Uterus (tissue), 4 donors: ENCODE results near the gene WIPI1. TPM values are rescaled to one million over a fixed set of nuclear protein-coding genes. Genes with fewer than 3 reads are reported as not detected.

ENCODE experiments used
- DNase-seq, 2 donors: peaks; one replicate each; pipeline ENCODE4 v3.0.0-alpha.2; 2019 to 2020
- H3K27ac ChIP-seq, 2 donors: fragments of 200-600 bp; sonication (generic); 1 replicate in 1 of 2; 2 replicates in 1 of 2; pipeline ENCODE4 v1.5.1; 2016 to 2018
- H3K27me3 ChIP-seq, 2 donors: fragments of 200-600 bp; sonication (generic); one replicate each; pipeline ENCODE4 v1.5.1; 2018 to 2019; ENCODE audit warnings: control low read depth in 1 of 2
- H3K36me3 ChIP-seq, 2 donors: fragments of 200-600 bp; sonication (generic); one replicate each; pipeline ENCODE4 v1.5.1; 2019; ENCODE audit warnings: control low read depth in 1 of 2
- H3K4me1 ChIP-seq, 2 donors: fragments of 200-600 bp; sonication (generic); one replicate each; pipeline ENCODE4 v1.5.1; 2018 to 2019; ENCODE audit warnings: control low read depth in 1 of 2
- H3K4me3 ChIP-seq, 2 donors: fragments of 200-600 bp; sonication (generic); 1 replicate in 1 of 2; 2 replicates in 1 of 2; pipeline ENCODE4 v1.5.1; 2018 to 2019; ENCODE audit warnings: mild to moderate bottlenecking in 1 of 2
- H3K9me3 ChIP-seq, 2 donors: fragments of 200-600 bp; sonication (generic); one replicate each; pipeline ENCODE4 v1.5.1; 2019; ENCODE audit warnings: control low read depth in 1 of 2
- CTCF ChIP-seq, 4 experiments: fragments of 200-600 bp in 2 of 4; fragments of 450-650 bp in 2 of 4; sonication (generic) in 2 of 4; IDR thresholded peaks; one replicate each; pipeline ENCODE4 v1.5.1; 2016 to 2019; ENCODE audit warnings: antibody characterized with exemption in 4 of 4, mild to moderate bottlenecking in 2 of 4, moderate library complexity in 1 of 4
- POLR2A ChIP-seq, 2 donors: fragments of 450-650 bp; IDR thresholded peaks; one replicate each; pipeline ENCODE4 v1.6.1; 2016; ENCODE audit warnings: antibody characterized with exemption in 2 of 2, mild to moderate bottlenecking in 1 of 2, moderate library complexity in 1 of 2
- intact Hi-C: fragments of 100-400 bp; cut with DNase I; formaldehyde crosslinking; loops from one replicate; pipeline ENCODE4 v1.15.1; 2023; ENCODE audit warnings: low total_unique reads
- total RNA-seq, 4 donors: library from RNA; depleted of rRNA in 3 of 4; stranded (reverse); fragments of >200 nt in 3 of 4; gene quantifications; one replicate each; pipeline versions ENCODE4 v1.1.0 to v1.2.4, GENCODE V29; 2014 to 2023
- donor health status: DM: yes; HTN: yes; CAD: no.

The WIPI1 gene
- total RNA-seq, 4 donors from 2014 or later, result 7.9 to 40.7 (median 27.9) TPM

GRCh38 chr17:68468788-68469187, 11.5 kb upstream of the WIPI1 start:
- Histone ChIP-seq H3K4me1 (no peaks in the 10 kb centered on the region), H3K36me3 (no peaks in the 10 kb centered on the region), H3K9me3 (no peaks in the 10 kb centered on the region), H3K27me3 (no peaks in the 10 kb centered on the region), H3K4me3 (no peak overlapping the region), H3K27ac (no peak overlapping the region)
- TF ChIP-seq CTCF (IDR thresholded peaks at IDR 0.05) (no peak), POLR2A (IDR thresholded peaks at IDR 0.05) (no peak)
- intact Hi-C loops, result no loop called here
- DNase-seq, result no peak

- no peaks in the 10 kb centered on the region for H3K36me3 ChIP-seq
- DNase-seq, result no peak
- TF ChIP-seq CTCF (IDR thresholded peaks at IDR 0.05) (no peak), POLR2A (IDR thresholded peaks at IDR 0.05) (no peak)
- no peaks in the 10 kb centered on the region for H3K27me3 ChIP-seq
- H3K27ac ChIP-seq, result no peak overlapping the region
- no peaks in the 10 kb centered on the region for H3K9me3 ChIP-seq
- H3K4me3 ChIP-seq, result no peak overlapping the region
- H3K4me1 ChIP-seq, result no peaks in the 10 kb centered on the region
- intact Hi-C loops, result no loop called here
Observed at GRCh38 chr17:68468334-68468733, 11.0 kb upstream of the WIPI1 start.

- intact Hi-C loops, result loop anchor here (5.0 kb wide), 1 partner anchor 201 kb away; no protein-coding TSS in a partner anchor
Observed at GRCh38 chr17:68463211-68464019, 6.1 kb upstream of the WIPI1 start.

DNA sequence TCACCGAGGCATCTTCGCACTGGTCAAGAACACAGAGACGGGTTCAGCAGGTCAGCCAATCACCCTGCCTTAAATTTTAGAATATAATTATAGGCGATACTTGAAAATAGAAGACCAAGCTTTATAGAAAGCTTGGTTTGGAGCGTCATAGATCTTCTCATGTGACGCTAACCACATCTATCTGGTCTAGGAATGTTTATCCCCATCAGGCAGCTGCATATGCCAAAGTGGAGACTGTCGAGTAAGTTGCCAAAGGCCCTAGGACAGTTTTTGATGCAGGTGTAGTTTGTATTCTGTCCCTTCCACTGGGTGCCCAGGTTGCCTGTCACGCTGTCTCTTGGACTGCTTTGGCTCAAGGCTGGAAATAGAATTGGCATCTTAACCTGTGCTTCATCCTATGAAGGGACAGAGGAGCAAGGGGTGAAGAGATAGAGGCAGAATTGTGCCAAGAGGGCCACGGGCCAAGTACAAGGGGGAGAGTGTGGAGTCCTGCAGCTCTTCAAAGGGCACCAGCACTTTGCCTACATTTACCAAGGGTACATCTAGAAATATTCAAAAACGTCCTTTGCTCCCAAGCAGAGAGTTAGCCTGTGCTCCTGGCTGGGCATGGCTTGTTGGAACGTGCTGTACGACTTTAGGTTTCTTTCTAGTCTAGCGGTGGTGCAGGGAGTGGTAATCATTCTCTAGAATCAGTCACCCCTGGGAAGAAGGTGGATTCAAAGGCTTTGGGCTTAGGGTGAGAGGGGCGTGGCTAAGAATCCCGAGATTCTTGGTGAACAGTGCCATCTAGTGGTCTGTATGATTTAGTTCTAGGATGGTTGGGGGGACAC, 5.3 kb upstream of the WIPI1 start:
- DNase-seq, result peak; percentile 63 to 72
- Histone ChIP-seq H3K27ac (peak overlapping the region in 1 of 2 donors; percentile 39), H3K4me3 (no peak overlapping the region), H3K4me1 (no peaks in the 10 kb centered on the region), H3K36me3 (no peaks in the 10 kb centered on the region), H3K9me3 (no peaks in the 10 kb centered on the region), H3K27me3 (no peaks in the 10 kb centered on the region)
- intact Hi-C loops, result loop anchor here (5.0 kb wide), 1 partner anchor 200 kb away; no protein-coding TSS in a partner anchor
- TF ChIP-seq POLR2A (IDR thresholded peaks at IDR 0.05) (no peak), CTCF (IDR thresholded peaks at IDR 0.05) (peak; percentile 68 to 87 (median 78))

More at GRCh38 chr17:68463211-68464019, 6.1 kb upstream of the WIPI1 start:
- DNase-seq, result no peak
- no peak overlapping the region for H3K4me3 ChIP-seq
- H3K27ac ChIP-seq, result peak overlapping the region; percentile 10 to 16
- TF ChIP-seq POLR2A (IDR thresholded peaks at IDR 0.05), result no peak
- TF ChIP-seq CTCF (IDR thresholded peaks at IDR 0.05), result no peak
- no peaks in the 10 kb centered on the region for H3K36me3 ChIP-seq
- H3K27me3 ChIP-seq, result no peaks in the 10 kb centered on the region
- H3K4me1 ChIP-seq, result no peaks in the 10 kb centered on the region
- no peaks in the 10 kb centered on the region for H3K9me3 ChIP-seq
